GM23338 (cell line): ENCODE measurements around the gene CGB2. TPM values are rescaled to one million over a fixed set of nuclear protein-coding genes. Genes with fewer than 3 reads are reported as not detected.

ENCODE experiments used
- ATAC-seq: fragments of 200-7000 bp; cut with Tn5 transposase; 3 replicates; pipeline ENCODE4 v1.9.1; 2020
- DNase-seq: peaks from one replicate; pipeline ENCODE4 v3.0.0-alpha.2; 2015; ENCODE audit warnings: low spot score
- H2AFZ ChIP-seq: fragments of 200-600 bp; sonication (generic); 2 replicates; pipeline ENCODE4 v1.8.0; 2016; ENCODE audit warnings: antibody characterized with exemption, mild to moderate bottlenecking, moderate library complexity
- H3F3A ChIP-seq: fragments of 200-600 bp; sonication (generic); replicated peaks from 2 replicates; pipeline ENCODE4 v1.8.0; 2017; ENCODE audit warnings: antibody characterized with exemption, mixed run types, low read depth
- H3K27ac ChIP-seq: fragments of 200-600 bp; sonication (generic); 2 replicates; pipeline ENCODE4 v1.6.1; 2016; ENCODE audit warnings: low read depth
- H3K27me3 ChIP-seq: fragments of 200-600 bp; sonication (generic); 2 replicates; pipeline ENCODE4 v1.8.0; 2016; ENCODE audit warnings: mild to moderate bottlenecking, mixed run types, moderate library complexity; ENCODE audit not compliant: insufficient read depth
- H3K36me3 ChIP-seq: fragments of 200-600 bp; sonication (generic); 2 replicates; pipeline ENCODE4 v1.8.0; 2016; ENCODE audit warnings: mild to moderate bottlenecking; ENCODE audit not compliant: insufficient read depth
- H3K4me1 ChIP-seq: fragments of 200-600 bp; sonication (generic); 2 replicates; pipeline ENCODE4 v1.8.0; 2016; ENCODE audit warnings: mild to moderate bottlenecking, moderate library complexity; ENCODE audit not compliant: insufficient read depth
- H3K4me2 ChIP-seq: fragments of 200-600 bp; sonication (generic); 2 replicates; pipeline ENCODE4 v1.7.1; 2017; ENCODE audit warnings: mixed run types
- H3K4me3 ChIP-seq: fragments of 200-600 bp; sonication (generic); 2 replicates; pipeline ENCODE4 v1.6.1; 2016; ENCODE audit warnings: mixed run types
- H3K79me2 ChIP-seq: fragments of 200-600 bp; sonication (generic); replicated peaks from 2 replicates; pipeline ENCODE4 v1.8.0; 2017; ENCODE audit warnings: mild to moderate bottlenecking; ENCODE audit not compliant: insufficient read depth
- H3K9me2 ChIP-seq: fragments of 200-600 bp; sonication (generic); 2 replicates; pipeline ENCODE4 v1.8.0; 2017; ENCODE audit not compliant: insufficient read depth
- H4K20me1 ChIP-seq: fragments of 200-600 bp; sonication (generic); replicated peaks from 2 replicates; pipeline ENCODE4 v1.8.0; 2017; ENCODE audit warnings: mild to moderate bottlenecking; ENCODE audit not compliant: insufficient read depth
- H3K27ac Mint-ChIP-seq: 2 replicates; pipeline ENCODE4 v1.8.0; 2020; ENCODE audit warnings: inconsistent platforms, mild to moderate bottlenecking, moderate library complexity, mixed read lengths
- H3K27me3 Mint-ChIP-seq: 3 replicates; pipeline ENCODE4 v1.8.0; 2022; ENCODE audit warnings: low read depth, mild to moderate bottlenecking, moderate library complexity, mixed read lengths, inconsistent platforms; ENCODE audit not compliant: insufficient read depth, poor library complexity
- H3K36me3 Mint-ChIP-seq: 3 replicates; pipeline ENCODE4 v1.8.0; 2021; ENCODE audit warnings: low read depth, mild to moderate bottlenecking, inconsistent platforms, moderate library complexity, mixed read lengths
- H3K4me1 Mint-ChIP-seq: 3 replicates; pipeline ENCODE4 v1.8.0; 2020; ENCODE audit warnings: mild to moderate bottlenecking, inconsistent platforms, mixed read lengths
- H3K4me3 Mint-ChIP-seq: 3 replicates; pipeline ENCODE4 v1.8.0; 2021; ENCODE audit warnings: moderate library complexity, mild to moderate bottlenecking, inconsistent platforms, mixed read lengths
- H3K9me3 Mint-ChIP-seq: 3 replicates; pipeline ENCODE4 v1.8.0; 2020; ENCODE audit warnings: moderate library complexity, mild to moderate bottlenecking, inconsistent platforms, mixed read lengths
- EZH2 ChIP-seq: fragments of 200-600 bp; sonication (generic); IDR thresholded peaks from one replicate; pipeline ENCODE4 v1.8.0; 2017; ENCODE audit warnings: antibody characterized with exemption, mild to moderate bottlenecking, low read depth; ENCODE audit not compliant: unreplicated experiment
- JUNB ChIP-seq: IDR thresholded peaks from one replicate; pipeline ENCODE4 v1.6.1; 2016; ENCODE audit warnings: antibody characterized with exemption; ENCODE audit not compliant: unreplicated experiment
- NANOG ChIP-seq: IDR thresholded peaks from 2 replicates; pipeline ENCODE4 v1.6.1; 2016; ENCODE audit warnings: antibody characterized with exemption, borderline replicate concordance
- STAT1 ChIP-seq: IDR thresholded peaks from one replicate; pipeline ENCODE4 v1.6.1; 2016; ENCODE audit warnings: antibody characterized with exemption; ENCODE audit not compliant: unreplicated experiment
- ZNF114 ChIP-seq: fragments of 250-450 bp; sonication (Bioruptor Pico); IDR thresholded peaks from 2 replicates; pipeline ENCODE4 v1.5.0; 2020; ENCODE audit warnings: mild to moderate bottlenecking, moderate library complexity
- ZNF331 ChIP-seq: fragments of 250-450 bp; sonication (Bioruptor Pico); IDR thresholded peaks from 2 replicates; pipeline ENCODE4 v1.5.0; 2020; ENCODE audit warnings: low read depth, mild to moderate bottlenecking, moderate library complexity
- polyA plus RNA-seq: library from polyadenylated mRNA; unstranded; fragments of >200 nt; fragmentation: Nextera tagmentation; extraction: Ambion mirVana; gene quantifications from 2 replicates; pipeline ENCODE4 v1.2.1, GENCODE V29; 2016
- total RNA-seq: library from RNA; depleted of rRNA; stranded (reverse); fragments of >200 nt; shearing (Covaris generic); gene quantifications from 2 replicates; pipeline ENCODE4 v1.2.3, GENCODE V29; 2014
- TF ChIP-seq, protein P1 (sequence below): IDR thresholded peaks from 2 replicates; pipeline ENCODE4 v1.6.1; 2016; ENCODE audit warnings: antibody characterized with exemption
- TF ChIP-seq, protein P2 (sequence below): IDR thresholded peaks from one replicate; pipeline ENCODE4 v1.6.1; 2018; ENCODE audit warnings: antibody characterized with exemption; ENCODE audit not compliant: unreplicated experiment
- TF ChIP-seq, protein P3 (sequence below): fragments of 250-450 bp; sonication (Bioruptor Pico); IDR thresholded peaks from 2 replicates; pipeline ENCODE4 v1.5.0; 2020; ENCODE audit warnings: mild to moderate bottlenecking, moderate library complexity

The CGB2 gene
- total and polyA plus RNA-seq, 2 experiments from 2014 or later = 0.57 TPM; not detected in 1

DNA sequence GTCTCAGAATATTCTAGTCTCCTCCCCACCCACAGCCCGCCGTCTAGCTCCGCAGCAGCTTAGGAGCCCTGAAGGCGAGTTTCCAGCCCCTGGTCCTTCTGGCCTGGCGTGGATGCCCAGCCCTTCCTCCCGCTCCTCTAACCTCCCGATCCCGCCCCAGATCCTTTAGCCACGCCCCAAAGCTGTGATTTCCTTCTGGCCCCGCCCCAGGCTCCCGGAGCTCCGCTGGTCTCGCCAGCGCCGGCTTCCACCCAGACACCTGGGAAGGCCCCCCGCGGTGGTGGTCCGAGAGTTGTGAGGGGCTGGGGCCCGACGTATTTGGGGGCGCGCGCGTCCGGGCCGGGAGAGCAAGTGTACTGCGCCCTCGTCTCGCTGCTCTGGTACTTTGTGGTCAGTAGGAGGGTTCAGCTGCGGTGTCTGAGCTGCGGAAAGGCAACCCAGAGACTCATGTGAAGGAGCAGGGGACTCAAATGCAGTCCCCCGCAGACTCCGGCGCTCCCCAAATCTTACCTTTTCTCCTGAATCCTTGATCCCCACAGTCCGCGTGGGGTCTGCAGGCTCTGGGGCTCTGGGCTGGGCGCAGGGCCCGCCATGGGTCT lies 26.0 kb downstream of the CGB2 start, which contains the start of gene CGB7:
TSS of gene CGB7 (minus strand) at position 114 of the 599 bp plus-strand sequence. CDS start 2,374 bp downstream, outside the sequence.
- no peaks in the 10 kb centered on the region for H3K79me2 ChIP-seq
- H4K20me1 ChIP-seq = no peaks in the 10 kb centered on the region
- peaks cover 57% of the 10 kb centered on the region for H3K27me3 Mint-ChIP-seq
- H3K36me3 ChIP-seq = no peaks in the 10 kb centered on the region
- TF ChIP-seq, protein P1, sequence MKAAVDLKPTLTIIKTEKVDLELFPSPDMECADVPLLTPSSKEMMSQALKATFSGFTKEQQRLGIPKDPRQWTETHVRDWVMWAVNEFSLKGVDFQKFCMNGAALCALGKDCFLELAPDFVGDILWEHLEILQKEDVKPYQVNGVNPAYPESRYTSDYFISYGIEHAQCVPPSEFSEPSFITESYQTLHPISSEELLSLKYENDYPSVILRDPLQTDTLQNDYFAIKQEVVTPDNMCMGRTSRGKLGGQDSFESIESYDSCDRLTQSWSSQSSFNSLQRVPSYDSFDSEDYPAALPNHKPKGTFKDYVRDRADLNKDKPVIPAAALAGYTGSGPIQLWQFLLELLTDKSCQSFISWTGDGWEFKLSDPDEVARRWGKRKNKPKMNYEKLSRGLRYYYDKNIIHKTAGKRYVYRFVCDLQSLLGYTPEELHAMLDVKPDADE = no peak
- TF ChIP-seq JUNB (no peak), ZNF331 (no peak), EZH2 (no peak), NANOG (no peak)
- TF ChIP-seq, protein P2, sequence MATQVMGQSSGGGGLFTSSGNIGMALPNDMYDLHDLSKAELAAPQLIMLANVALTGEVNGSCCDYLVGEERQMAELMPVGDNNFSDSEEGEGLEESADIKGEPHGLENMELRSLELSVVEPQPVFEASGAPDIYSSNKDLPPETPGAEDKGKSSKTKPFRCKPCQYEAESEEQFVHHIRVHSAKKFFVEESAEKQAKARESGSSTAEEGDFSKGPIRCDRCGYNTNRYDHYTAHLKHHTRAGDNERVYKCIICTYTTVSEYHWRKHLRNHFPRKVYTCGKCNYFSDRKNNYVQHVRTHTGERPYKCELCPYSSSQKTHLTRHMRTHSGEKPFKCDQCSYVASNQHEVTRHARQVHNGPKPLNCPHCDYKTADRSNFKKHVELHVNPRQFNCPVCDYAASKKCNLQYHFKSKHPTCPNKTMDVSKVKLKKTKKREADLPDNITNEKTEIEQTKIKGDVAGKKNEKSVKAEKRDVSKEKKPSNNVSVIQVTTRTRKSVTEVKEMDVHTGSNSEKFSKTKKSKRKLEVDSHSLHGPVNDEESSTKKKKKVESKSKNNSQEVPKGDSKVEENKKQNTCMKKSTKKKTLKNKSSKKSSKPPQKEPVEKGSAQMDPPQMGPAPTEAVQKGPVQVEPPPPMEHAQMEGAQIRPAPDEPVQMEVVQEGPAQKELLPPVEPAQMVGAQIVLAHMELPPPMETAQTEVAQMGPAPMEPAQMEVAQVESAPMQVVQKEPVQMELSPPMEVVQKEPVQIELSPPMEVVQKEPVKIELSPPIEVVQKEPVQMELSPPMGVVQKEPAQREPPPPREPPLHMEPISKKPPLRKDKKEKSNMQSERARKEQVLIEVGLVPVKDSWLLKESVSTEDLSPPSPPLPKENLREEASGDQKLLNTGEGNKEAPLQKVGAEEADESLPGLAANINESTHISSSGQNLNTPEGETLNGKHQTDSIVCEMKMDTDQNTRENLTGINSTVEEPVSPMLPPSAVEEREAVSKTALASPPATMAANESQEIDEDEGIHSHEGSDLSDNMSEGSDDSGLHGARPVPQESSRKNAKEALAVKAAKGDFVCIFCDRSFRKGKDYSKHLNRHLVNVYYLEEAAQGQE = no peak
- peaks cover 63% of the 10 kb centered on the region for H3K27me3 ChIP-seq
- no peaks in the 10 kb centered on the region for H3K36me3 Mint-ChIP-seq
- H3K9me3 Mint-ChIP-seq = no peaks in the 10 kb centered on the region; the same call in 2 of the 3 replicates
- peak; percentile 91 for DNase-seq
- no peak within 1 kb of the TSS for H3K27ac ChIP-seq
- no peaks in the 10 kb centered on the region for H3K9me2 ChIP-seq
- H2AFZ ChIP-seq = no peak within 1 kb of the TSS; the same call in 1 of the 2 replicates
- H3K27ac Mint-ChIP-seq = no peak within 1 kb of the TSS
- peaks cover 11% of the 10 kb centered on the region for H3K4me1 Mint-ChIP-seq
- H3K4me1 ChIP-seq = peaks cover 9% of the 10 kb centered on the region; the same call in 1 of the 2 replicates
- peak; percentile 61 for ATAC-seq
- H3K4me2 ChIP-seq = peak within 1 kb of the TSS; percentile 95
- H3K4me3 ChIP-seq = peak within 1 kb of the TSS; percentile 73
- H3F3A ChIP-seq = no peaks in the 10 kb centered on the region
- peak within 1 kb of the TSS; percentile 73 for H3K4me3 Mint-ChIP-seq

DNA sequence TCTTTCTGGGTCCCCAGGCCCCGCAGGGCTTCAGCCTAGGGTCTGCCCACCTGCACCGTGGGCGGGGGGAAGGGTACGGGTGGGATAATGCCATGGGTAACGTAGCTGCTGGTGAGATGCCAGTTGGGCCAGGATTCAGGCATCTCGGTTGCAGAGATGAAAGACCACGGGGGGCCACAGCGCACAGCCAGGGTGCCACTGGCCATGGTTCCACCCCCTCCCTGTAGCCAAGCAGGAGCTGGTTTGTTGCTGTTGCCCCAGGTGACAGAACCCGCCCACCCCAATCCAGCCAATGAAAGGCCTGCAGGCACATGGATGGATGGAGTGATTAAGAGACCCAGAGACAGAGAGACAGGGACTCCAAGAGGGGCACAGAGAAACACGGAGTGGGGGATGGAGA lies 26.9 kb downstream of the CGB2 start:
- H3K4me3 ChIP-seq = peak overlapping the region; percentile 73; the same call in 1 of the 2 replicates
- ATAC-seq (peak; percentile 23), DNase-seq (no peak)
- H2AFZ ChIP-seq = no peak overlapping the region
- Mint-ChIP-seq H3K9me3 (no peaks in the 10 kb centered on the region; the same call in 2 of the 3 replicates), H3K27ac (no peak overlapping the region), H3K36me3 (no peaks in the 10 kb centered on the region), H3K27me3 (peaks cover 56% of the 10 kb centered on the region), H3K4me3 (no peak overlapping the region), H3K4me1 (peaks cover 15% of the 10 kb centered on the region)
- H3K27me3 ChIP-seq = peaks cover 63% of the 10 kb centered on the region
- H3F3A ChIP-seq = no peaks in the 10 kb centered on the region
- no peaks in the 10 kb centered on the region for H3K36me3 ChIP-seq
- H3K9me2 ChIP-seq = no peaks in the 10 kb centered on the region
- peaks cover 15% of the 10 kb centered on the region for H3K4me1 ChIP-seq
- H3K27ac ChIP-seq = no peak overlapping the region
- H3K4me2 ChIP-seq = peak overlapping the region; percentile 95; the same call in 1 of the 2 replicates
- no peaks in the 10 kb centered on the region for H4K20me1 ChIP-seq
- H3K79me2 ChIP-seq = no peaks in the 10 kb centered on the region
- TF ChIP-seq ZNF114 (CRISPR knock-in tag) (no peak), JUNB (no peak), STAT1 (no peak)
- TF ChIP-seq, protein P3, sequence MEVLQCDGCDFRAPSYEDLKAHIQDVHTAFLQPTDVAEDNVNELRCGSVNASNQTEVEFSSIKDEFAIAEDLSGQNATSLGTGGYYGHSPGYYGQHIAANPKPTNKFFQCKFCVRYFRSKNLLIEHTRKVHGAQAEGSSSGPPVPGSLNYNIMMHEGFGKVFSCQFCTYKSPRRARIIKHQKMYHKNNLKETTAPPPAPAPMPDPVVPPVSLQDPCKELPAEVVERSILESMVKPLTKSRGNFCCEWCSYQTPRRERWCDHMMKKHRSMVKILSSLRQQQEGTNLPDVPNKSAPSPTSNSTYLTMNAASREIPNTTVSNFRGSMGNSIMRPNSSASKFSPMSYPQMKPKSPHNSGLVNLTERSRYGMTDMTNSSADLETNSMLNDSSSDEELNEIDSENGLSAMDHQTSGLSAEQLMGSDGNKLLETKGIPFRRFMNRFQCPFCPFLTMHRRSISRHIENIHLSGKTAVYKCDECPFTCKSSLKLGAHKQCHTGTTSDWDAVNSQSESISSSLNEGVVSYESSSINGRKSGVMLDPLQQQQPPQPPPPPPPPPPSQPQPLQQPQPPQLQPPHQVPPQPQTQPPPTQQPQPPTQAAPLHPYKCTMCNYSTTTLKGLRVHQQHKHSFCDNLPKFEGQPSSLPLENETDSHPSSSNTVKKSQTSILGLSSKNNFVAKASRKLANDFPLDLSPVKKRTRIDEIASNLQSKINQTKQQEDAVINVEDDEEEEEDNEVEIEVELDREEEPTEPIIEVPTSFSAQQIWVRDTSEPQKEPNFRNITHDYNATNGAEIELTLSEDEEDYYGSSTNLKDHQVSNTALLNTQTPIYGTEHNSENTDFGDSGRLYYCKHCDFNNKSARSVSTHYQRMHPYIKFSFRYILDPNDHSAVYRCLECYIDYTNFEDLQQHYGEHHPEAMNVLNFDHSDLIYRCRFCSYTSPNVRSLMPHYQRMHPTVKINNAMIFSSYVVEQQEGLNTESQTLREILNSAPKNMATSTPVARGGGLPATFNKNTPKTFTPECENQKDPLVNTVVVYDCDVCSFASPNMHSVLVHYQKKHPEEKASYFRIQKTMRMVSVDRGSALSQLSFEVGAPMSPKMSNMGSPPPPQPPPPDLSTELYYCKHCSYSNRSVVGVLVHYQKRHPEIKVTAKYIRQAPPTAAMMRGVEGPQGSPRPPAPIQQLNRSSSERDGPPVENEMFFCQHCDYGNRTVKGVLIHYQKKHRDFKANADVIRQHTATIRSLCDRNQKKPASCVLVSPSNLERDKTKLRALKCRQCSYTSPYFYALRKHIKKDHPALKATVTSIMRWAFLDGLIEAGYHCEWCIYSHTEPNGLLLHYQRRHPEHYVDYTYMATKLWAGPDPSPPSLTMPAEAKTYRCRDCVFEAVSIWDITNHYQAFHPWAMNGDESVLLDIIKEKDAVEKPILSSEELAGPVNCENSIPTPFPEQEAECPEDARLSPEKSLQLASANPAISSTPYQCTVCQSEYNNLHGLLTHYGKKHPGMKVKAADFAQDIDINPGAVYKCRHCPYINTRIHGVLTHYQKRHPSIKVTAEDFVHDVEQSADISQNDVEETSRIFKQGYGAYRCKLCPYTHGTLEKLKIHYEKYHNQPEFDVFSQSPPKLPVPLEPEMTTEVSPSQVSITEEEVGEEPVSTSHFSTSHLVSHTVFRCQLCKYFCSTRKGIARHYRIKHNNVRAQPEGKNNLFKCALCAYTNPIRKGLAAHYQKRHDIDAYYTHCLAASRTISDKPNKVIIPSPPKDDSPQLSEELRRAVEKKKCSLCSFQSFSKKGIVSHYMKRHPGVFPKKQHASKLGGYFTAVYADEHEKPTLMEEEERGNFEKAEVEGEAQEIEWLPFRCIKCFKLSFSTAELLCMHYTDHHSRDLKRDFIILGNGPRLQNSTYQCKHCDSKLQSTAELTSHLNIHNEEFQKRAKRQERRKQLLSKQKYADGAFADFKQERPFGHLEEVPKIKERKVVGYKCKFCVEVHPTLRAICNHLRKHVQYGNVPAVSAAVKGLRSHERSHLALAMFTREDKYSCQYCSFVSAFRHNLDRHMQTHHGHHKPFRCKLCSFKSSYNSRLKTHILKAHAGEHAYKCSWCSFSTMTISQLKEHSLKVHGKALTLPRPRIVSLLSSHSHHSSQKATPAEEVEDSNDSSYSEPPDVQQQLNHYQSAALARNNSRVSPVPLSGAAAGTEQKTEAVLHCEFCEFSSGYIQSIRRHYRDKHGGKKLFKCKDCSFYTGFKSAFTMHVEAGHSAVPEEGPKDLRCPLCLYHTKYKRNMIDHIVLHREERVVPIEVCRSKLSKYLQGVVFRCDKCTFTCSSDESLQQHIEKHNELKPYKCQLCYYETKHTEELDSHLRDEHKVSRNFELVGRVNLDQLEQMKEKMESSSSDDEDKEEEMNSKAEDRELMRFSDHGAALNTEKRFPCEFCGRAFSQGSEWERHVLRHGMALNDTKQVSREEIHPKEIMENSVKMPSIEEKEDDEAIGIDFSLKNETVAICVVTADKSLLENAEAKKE (CRISPR knock-in tag) = no peak
